ENCODE results near the gene HAGH. TPM values are rescaled to one million over a fixed set of nuclear protein-coding genes. Genes with fewer than 3 reads are reported as not detected.

HAGH gene
- total RNA-seq, 2 experiments from 2014 or later: 26.9 to 29.9 TPM

DNA sequence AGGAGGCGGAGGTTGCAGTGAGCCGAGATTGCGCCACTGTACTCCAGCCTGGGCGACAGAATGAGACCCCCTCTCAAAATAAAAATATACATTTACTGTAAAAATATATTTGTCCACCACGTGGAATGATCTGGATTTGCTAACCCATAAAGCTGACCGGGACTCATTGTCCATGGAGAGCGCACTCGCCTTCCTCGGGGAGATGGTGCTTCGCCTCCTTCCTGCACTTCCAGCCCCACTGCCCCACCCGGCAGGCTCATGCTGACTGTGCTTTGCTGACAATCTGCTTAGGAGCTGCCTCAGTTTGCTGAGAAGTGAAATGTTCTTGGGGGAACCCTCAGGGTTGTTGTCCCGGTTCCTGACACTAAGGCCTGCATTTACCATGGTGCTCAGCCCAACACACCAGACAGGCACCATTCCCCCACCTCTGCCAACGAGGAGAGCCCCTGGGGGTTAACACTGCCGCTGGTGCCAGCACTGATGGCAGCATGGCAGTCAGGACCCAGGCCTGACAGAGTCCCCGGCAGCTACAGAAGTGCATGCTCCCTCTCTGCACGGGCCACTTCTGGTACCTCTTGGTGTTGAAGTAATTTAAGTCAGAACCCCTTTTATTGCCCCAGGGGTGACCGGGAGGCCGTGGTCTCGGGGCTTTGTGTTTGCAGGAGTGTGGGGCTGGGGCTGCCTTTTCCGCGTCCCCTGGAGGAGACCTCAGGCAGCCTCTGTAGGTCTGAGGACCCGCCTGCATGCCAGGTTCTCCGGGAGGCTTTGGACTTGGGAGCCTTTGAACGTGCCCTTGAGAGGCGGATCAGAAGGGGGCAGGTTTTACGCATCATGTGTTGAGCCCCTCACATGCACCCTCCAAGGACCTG, 41.4 kb downstream of the HAGH start:
- no peak overlapping the region for H2AFZ ChIP-seq (ENCODE audit: low read length)
- ChIA-PET CTCF (ENCODE audit: unreplicated experiment) (no interaction called here), POLR2A (interaction anchor here (1.1 kb wide), 1 partner anchor 143 kb away, joined by 3 read pairs; no protein-coding TSS in a partner anchor)
- TF ChIP-seq, protein P1, sequence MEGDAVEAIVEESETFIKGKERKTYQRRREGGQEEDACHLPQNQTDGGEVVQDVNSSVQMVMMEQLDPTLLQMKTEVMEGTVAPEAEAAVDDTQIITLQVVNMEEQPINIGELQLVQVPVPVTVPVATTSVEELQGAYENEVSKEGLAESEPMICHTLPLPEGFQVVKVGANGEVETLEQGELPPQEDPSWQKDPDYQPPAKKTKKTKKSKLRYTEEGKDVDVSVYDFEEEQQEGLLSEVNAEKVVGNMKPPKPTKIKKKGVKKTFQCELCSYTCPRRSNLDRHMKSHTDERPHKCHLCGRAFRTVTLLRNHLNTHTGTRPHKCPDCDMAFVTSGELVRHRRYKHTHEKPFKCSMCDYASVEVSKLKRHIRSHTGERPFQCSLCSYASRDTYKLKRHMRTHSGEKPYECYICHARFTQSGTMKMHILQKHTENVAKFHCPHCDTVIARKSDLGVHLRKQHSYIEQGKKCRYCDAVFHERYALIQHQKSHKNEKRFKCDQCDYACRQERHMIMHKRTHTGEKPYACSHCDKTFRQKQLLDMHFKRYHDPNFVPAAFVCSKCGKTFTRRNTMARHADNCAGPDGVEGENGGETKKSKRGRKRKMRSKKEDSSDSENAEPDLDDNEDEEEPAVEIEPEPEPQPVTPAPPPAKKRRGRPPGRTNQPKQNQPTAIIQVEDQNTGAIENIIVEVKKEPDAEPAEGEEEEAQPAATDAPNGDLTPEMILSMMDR (conservative IDR thresholded peaks at IDR 0.05; ENCODE audit: low read length): no peak
- no peak for DNase-seq (ENCODE audit: low spot score)
- intact Hi-C loops (cut with micrococcal nuclease; ENCODE audit: unreplicated experiment): loop anchor here (5.0 kb wide), 2 partner anchors 42 to 157 kb away; partner anchors contain the start of genes FAHD1, HAGH and MSRB1
- H3K27ac ChIP-seq (ENCODE audit: low read depth, low read length, poor library complexity, severe bottlenecking): no peak overlapping the region
- H3K9me3 ChIP-seq (ENCODE audit: low read length): no peaks in the 10 kb centered on the region
- H3K4me2 ChIP-seq (ENCODE audit: low read length): no peak overlapping the region
- BruUV-seq (replicated peaks): no TSS peak
- no peak overlapping the region for H3K4me3 ChIP-seq (ENCODE audit: low read depth, low read length, poor library complexity, severe bottlenecking)
- peaks cover 13% of the 10 kb centered on the region for H3K4me1 ChIP-seq (ENCODE audit: insufficient read depth, low read length, poor library complexity, severe bottlenecking)
- H3K79me2 ChIP-seq (ENCODE audit: insufficient read depth, low read depth, low read length): peaks cover 22% of the 10 kb centered on the region
- H4K20me1 ChIP-seq (ENCODE audit: insufficient read depth, low read length): no peaks in the 10 kb centered on the region; the same call in 1 of the 2 replicates
- H3K9me2 ChIP-seq (ENCODE audit: insufficient read depth, low read length): no peaks in the 10 kb centered on the region
- H3K36me3 ChIP-seq (ENCODE audit: insufficient read depth, low read length): peaks cover 45% of the 10 kb centered on the region; the same call in 1 of the 2 replicates

DNA sequence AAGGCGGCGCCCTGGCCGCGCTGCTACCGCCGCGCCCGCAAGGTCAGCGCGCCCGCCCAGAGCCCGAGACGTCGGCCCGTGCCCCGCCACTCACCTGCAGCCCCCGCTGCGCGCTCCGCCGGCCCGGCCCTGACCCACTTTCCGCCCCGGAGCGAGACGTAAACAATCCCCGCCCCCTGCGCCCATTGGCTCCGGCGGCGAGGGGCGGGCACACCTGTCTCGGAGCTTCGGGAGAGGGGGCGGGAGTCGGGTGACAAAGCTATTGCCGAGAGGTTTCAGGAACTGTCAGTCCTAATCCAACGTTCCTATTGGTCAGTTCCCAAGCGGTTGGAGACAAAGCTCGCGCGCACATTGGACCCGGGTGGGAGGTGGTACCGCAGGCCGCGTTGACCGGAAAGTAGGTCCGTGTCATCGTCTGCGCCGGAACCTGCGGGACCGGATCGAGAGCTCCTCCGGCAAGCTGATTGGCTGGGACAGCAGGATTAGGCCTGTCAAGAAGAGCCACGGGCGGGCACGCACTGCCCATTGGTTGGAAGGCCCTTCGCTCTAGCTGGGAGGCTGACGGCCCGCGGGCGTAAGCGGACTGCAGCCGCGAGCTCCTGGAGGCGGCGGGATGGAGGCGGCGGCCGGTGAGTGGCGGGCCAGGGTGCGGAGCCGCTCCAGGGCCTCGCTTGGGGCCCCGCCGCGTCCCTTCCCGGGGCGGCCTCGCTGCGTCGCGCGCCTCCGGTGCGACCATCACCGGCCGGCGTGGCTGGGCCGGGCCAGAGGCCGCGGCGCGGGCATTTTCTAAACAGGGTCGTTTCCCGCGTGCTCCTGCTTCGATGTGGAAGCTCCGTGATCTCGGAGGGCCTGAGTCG, 44.0 kb downstream of the HAGH start, which contains the start of the genes NUBP2 and SPSB3:
TSS of gene NUBP2 (plus strand) at position 553 of the 857 bp plus-strand sequence. CDS start at position 614, 61 bp downstream.
TSS of gene SPSB3 (minus strand) at position 164 of the 857 bp plus-strand sequence. CDS start 1,088 bp downstream, outside the sequence.
- Histone ChIP-seq H3K4me1 (ENCODE audit: insufficient read depth, low read length, poor library complexity, severe bottlenecking) (peaks cover 13% of the 10 kb centered on the region), H3K9me3 (ENCODE audit: low read length) (no peaks in the 10 kb centered on the region), H3K4me3 (ENCODE audit: low read depth, low read length, poor library complexity, severe bottlenecking) (peak within 1 kb of the TSS; percentile 89), H3K27ac (ENCODE audit: low read depth, low read length, poor library complexity, severe bottlenecking) (peak within 1 kb of the TSS; percentile 44), H4K20me1 (ENCODE audit: insufficient read depth, low read length) (no peaks in the 10 kb centered on the region; the same call in 1 of the 2 replicates), H2AFZ (ENCODE audit: low read length) (peak within 1 kb of the TSS; percentile 26; the same call in 1 of the 2 replicates), H3K9me2 (ENCODE audit: insufficient read depth, low read length) (no peaks in the 10 kb centered on the region), H3K79me2 (ENCODE audit: insufficient read depth, low read depth, low read length) (peaks cover 22% of the 10 kb centered on the region), H3K4me2 (ENCODE audit: low read length) (peak within 1 kb of the TSS; percentile 82), H3K36me3 (ENCODE audit: insufficient read depth, low read length) (peaks cover 45% of the 10 kb centered on the region)
- ChIA-PET POLR2A (interaction anchor here (0.8 to 1.3 kb wide), 6 partner anchors 8 to 182 kb away, joined by 3 to 11 read pairs (median 6); partner anchors contain the start of genes EME2, IFT140, MRPS34 and MSRB1), CTCF (ENCODE audit: unreplicated experiment) (interaction anchor here (0.6 to 0.7 kb wide), 2 partner anchors 77 to 168 kb away, joined by 5 to 9 read pairs; partner anchors contain the start of gene MAPK8IP3)
- DNase-seq (ENCODE audit: low spot score): peak; percentile 100
- intact Hi-C loops (cut with micrococcal nuclease; ENCODE audit: unreplicated experiment): loop anchor here (1.0 to 5.0 kb wide), 3 partner anchors 9 to 160 kb away; partner anchors contain the start of genes FAHD1, HAGH, MRPS34 and MSRB1
- no TSS peak for BruUV-seq (replicated peaks)
- no peak for TF ChIP-seq EZH2phosphoT487 (IDR thresholded peaks at IDR 0.05; ENCODE audit: borderline replicate concordance, low read depth, low read length)
- TF ChIP-seq, protein P1 (conservative IDR thresholded peaks at IDR 0.05; ENCODE audit: low read length): no peak

Measured in OCI-LY7 (cell line).